A673 (cell line): ENCODE measurements around the gene ECI1.

ENCODE experiments used
- EZH2 ChIP-seq: fragments of 200-600 bp; sonication (generic); IDR thresholded peaks from 2 replicates; pipeline ENCODE4 v1.6.1; 2017; ENCODE audit warnings: borderline replicate concordance, low read depth, mild to moderate bottlenecking, mixed read lengths, antibody characterized with exemption, low read length; ENCODE audit not compliant: poor library complexity, severe bottlenecking
- TF ChIP-seq, protein P1 (sequence below): fragments of 300-800, 200-600 bp; sonication (generic); conservative IDR thresholded peaks from 2 replicates; pipeline ENCODE4 v1.5.1; 2017; ENCODE audit warnings: low read depth, mild to moderate bottlenecking, antibody characterized with exemption, low read length, moderate library complexity, mixed read lengths

DNA sequence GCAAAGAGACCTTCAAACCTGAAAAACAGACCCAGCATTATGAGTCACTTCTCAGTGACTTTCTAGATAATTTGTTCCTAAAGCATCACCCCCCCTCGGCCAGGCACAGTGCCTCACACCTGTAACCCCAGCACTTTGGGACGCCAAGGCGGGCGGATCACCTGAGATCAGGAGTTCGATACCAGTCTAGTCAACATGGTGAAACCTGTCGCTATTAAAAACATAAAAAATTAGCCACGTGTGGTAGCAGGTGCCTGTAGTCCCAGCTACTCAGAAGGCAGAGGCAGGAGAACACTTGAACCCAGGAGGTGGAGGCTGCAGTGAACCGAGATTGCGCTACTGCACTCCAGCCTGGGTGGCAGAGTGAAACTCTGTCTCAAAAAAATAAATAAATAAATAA, 40.8 kb upstream of the ECI1 start:
- TF ChIP-seq EZH2: no peak
- TF ChIP-seq, protein P1, sequence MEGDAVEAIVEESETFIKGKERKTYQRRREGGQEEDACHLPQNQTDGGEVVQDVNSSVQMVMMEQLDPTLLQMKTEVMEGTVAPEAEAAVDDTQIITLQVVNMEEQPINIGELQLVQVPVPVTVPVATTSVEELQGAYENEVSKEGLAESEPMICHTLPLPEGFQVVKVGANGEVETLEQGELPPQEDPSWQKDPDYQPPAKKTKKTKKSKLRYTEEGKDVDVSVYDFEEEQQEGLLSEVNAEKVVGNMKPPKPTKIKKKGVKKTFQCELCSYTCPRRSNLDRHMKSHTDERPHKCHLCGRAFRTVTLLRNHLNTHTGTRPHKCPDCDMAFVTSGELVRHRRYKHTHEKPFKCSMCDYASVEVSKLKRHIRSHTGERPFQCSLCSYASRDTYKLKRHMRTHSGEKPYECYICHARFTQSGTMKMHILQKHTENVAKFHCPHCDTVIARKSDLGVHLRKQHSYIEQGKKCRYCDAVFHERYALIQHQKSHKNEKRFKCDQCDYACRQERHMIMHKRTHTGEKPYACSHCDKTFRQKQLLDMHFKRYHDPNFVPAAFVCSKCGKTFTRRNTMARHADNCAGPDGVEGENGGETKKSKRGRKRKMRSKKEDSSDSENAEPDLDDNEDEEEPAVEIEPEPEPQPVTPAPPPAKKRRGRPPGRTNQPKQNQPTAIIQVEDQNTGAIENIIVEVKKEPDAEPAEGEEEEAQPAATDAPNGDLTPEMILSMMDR: no peak
